ENCODE measurements around the gene GNGT2. TPM values are rescaled to one million over a fixed set of nuclear protein-coding genes. Genes with fewer than 3 reads are reported as not detected.

Gene GNGT2
- total and polyA plus RNA-seq, 2 experiments from 2014 or later: 0.42 to 1.5 TPM

- Mint-ChIP-seq H3K27ac (no peak overlapping the region), H3K4me3 (no peak overlapping the region), H3K4me1 (peaks cover 34% of the 10 kb centered on the region), H3K9me3 (no peaks in the 10 kb centered on the region), H3K36me3 (ENCODE audit: low read depth) (peaks cover 4% of the 10 kb centered on the region; the same call in 1 of the 3 replicates), H3K27me3 (ENCODE audit: insufficient read depth, low read depth, poor library complexity) (peaks cover 11% of the 10 kb centered on the region)
- Histone ChIP-seq H3K79me2 (replicated peaks; ENCODE audit: insufficient read depth) (no peaks in the 10 kb centered on the region), H3K27me3 (ENCODE audit: insufficient read depth) (no peaks in the 10 kb centered on the region), H3K27ac (ENCODE audit: low read depth) (no peak overlapping the region), H4K20me1 (replicated peaks; ENCODE audit: insufficient read depth) (no peaks in the 10 kb centered on the region), H3K4me2 (no peak overlapping the region), H3K4me3 (no peak overlapping the region), H3K36me3 (ENCODE audit: insufficient read depth) (no peaks in the 10 kb centered on the region; the same call in 1 of the 2 replicates), H3F3A (replicated peaks; ENCODE audit: low read depth) (no peaks in the 10 kb centered on the region), H3K4me1 (ENCODE audit: insufficient read depth) (peaks cover 21% of the 10 kb centered on the region), H3K9me2 (ENCODE audit: insufficient read depth) (no peaks in the 10 kb centered on the region), H2AFZ (no peak overlapping the region)
- DNase-seq (ENCODE audit: low spot score) (no peak), ATAC-seq (no peak)
- no peak for TF ChIP-seq POLR2AphosphoS5 (IDR thresholded peaks at IDR 0.05; ENCODE audit: low read depth)
- no peak for TF ChIP-seq ETS1 (IDR thresholded peaks at IDR 0.05)
- TF ChIP-seq CTCF (conservative IDR thresholded peaks at IDR 0.05; ENCODE audit: low read depth in 2 of 2): no peak
- no peak for TF ChIP-seq ZNF331 (CRISPR knock-in tag; IDR thresholded peaks at IDR 0.05; ENCODE audit: low read depth)
- no peak for TF ChIP-seq EZH2phosphoT487 (IDR thresholded peaks at IDR 0.05; ENCODE audit: unreplicated experiment)
- TF ChIP-seq JUNB (IDR thresholded peaks at IDR 0.05; ENCODE audit: unreplicated experiment): no peak
- no peak for TF ChIP-seq ZNF114 (CRISPR knock-in tag; IDR thresholded peaks at IDR 0.05)
- no peak for TF ChIP-seq NANOG (IDR thresholded peaks at IDR 0.05; ENCODE audit: borderline replicate concordance)
- TF ChIP-seq, protein P1, sequence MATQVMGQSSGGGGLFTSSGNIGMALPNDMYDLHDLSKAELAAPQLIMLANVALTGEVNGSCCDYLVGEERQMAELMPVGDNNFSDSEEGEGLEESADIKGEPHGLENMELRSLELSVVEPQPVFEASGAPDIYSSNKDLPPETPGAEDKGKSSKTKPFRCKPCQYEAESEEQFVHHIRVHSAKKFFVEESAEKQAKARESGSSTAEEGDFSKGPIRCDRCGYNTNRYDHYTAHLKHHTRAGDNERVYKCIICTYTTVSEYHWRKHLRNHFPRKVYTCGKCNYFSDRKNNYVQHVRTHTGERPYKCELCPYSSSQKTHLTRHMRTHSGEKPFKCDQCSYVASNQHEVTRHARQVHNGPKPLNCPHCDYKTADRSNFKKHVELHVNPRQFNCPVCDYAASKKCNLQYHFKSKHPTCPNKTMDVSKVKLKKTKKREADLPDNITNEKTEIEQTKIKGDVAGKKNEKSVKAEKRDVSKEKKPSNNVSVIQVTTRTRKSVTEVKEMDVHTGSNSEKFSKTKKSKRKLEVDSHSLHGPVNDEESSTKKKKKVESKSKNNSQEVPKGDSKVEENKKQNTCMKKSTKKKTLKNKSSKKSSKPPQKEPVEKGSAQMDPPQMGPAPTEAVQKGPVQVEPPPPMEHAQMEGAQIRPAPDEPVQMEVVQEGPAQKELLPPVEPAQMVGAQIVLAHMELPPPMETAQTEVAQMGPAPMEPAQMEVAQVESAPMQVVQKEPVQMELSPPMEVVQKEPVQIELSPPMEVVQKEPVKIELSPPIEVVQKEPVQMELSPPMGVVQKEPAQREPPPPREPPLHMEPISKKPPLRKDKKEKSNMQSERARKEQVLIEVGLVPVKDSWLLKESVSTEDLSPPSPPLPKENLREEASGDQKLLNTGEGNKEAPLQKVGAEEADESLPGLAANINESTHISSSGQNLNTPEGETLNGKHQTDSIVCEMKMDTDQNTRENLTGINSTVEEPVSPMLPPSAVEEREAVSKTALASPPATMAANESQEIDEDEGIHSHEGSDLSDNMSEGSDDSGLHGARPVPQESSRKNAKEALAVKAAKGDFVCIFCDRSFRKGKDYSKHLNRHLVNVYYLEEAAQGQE (IDR thresholded peaks at IDR 0.05; ENCODE audit: unreplicated experiment): no peak
- TF ChIP-seq EZH2 (IDR thresholded peaks at IDR 0.05; ENCODE audit: low read depth, unreplicated experiment): no peak
- no peak for TF ChIP-seq STAT1 (IDR thresholded peaks at IDR 0.05; ENCODE audit: unreplicated experiment)
- no peak for TF ChIP-seq CREB1 (CRISPR knock-in tag; IDR thresholded peaks at IDR 0.05; ENCODE audit: low read depth)
- TF ChIP-seq ZNF462 (CRISPR knock-in tag; IDR thresholded peaks at IDR 0.05): no peak
Observed at GRCh38 chr17:49216482-49216881, 6.1 kb upstream of the GNGT2 start.

Data from GM23338 (cell line).